Fibroblast of skin of left quadriceps (primary cell): ENCODE data around the gene COQ4.

Experiments used
- DNase-seq, 2 experiments: peaks; one replicate each; pipeline ENCODE4 v3.0.0-alpha.2; 2013; ENCODE audit warnings: low read depth in 2 of 2

Gene COQ4

DNA sequence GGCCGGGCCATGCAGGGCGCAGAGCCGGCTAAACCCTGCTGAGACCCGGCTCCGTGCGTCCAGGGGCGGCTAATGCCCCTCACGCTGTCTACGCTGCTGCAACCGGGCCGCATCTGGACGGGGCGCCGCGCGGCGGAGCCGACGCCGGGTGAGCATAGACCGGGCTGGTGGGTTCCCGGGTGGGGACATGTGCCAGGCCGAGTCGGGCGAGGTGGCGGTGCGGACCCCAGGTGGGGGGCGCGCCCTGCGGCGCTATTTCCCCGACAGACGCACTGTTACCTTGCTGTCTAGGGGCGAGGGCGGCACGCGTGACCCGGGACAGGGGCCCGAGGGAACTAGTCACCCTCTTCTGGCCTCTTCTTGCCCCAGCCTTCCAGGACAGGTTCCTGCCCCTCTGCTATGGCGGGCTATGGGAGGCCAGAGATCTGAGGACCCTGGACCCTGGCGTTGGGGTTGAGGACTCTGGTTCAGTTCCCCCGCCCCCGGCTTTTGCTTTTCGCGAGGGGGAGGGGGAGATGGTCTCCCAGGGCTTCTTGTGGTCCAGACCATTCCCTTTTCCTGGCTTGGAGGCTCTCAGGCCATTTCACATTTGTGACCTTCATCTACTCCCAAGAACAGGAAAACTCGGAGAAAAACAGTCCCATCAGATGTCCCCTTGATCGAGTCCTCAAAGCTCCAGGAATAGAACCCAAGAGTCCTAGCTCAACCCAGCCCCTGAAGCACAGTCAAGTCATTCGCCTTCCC, 18.2 kb downstream of the COQ4 start:
- no peak for DNase-seq

DNA sequence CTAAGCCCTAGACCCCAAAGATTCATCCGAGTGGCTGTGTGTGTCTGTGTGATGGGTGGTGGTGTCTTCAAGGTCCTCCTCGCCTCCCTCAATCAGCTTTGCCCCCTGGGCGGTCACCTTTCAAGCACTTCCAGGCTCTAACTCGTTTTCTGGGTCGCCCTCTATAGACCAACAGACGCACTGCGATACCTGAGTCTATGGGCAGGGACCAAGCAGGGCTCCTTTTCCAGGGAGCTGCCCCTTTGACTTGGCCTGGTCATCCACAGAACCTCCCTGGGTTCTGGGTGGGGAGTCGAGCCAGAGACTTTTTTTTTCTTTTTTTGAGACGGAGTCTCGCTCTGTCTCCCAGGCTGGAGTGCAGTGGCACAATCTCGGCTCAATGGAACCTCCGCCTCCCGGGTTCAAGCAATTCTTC, 18.8 kb downstream of the COQ4 start:
- DNase-seq = no peak

DNA sequence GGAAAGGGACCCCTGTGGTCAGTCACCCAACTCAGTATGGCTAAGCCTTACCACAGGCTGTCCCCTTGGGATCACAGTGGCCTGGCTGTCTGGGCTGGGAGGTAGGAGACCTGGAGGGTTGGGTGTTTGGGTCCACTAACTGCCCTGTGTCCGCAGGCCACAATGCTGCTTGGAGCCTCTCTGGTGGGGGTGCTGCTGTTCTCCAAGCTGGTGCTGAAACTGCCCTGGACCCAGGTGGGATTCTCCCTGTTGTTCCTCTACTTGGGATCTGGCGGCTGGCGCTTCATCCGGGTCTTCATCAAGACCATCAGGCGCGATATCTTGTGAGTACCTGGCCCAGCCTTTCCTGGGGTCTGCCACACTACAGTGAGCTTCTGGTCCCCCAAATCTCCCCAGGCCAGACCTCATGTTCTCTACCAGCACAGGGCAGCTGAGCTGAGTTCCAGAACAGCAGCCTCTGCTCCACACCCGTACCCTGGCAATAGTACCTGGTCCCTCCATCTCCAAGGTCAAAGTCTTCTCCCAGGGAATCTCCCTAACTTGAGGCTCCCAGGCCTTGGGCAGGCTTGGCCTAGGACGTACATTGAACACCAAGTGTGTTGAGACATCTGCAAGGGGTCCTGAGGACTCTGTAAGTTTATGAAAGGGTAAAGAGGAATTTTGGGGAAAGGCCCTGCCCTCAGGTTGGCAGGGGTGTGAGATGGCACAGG, 20.5 kb downstream of the COQ4 start:
- DNase-seq = no peak

DNA sequence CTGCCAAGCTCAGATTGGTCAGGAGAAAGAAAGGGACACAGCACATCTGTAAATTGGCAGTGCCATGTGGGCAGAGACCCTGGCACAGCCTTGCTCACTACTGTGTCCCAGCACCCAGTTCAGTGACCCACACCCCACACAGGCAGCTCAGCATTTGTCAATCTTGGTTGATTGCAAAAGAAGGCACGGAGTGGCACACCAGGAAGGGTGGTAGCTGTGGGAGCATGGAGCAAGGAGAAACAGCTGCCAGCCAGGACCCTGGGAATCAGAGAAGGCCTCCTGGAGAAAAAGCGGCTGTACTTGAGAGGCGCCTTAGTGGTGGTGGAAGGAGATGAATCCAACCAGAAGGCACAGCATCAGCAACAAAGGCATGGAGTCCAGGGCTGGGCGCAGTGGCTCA, 21.2 kb downstream of the COQ4 start:
- no peak for DNase-seq

DNA sequence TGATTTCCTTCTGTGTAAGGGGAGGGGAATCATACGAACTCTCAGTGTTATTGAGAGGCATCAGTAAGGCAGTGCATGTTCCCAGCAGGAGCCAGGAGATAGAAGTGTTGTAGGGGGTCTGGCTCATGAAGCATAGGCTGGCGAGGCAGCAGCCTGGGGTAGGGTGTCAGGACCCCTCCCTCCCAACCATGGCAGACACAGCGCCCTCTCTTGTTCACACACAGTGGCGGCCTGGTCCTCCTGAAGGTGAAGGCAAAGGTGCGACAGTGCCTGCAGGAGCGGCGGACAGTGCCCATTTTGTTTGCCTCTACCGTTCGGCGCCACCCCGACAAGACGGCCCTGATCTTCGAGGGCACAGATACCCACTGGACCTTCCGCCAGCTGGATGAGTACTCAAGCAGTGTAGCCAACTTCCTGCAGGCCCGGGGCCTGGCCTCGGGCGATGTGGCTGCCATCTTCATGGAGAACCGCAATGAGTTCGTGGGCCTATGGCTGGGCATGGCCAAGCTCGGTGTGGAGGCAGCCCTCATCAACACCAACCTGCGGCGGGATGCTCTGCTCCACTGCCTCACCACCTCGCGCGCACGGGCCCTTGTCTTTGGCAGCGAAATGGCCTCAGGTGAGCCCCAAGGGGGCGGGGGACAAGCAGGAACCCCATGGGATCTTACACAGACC, 22.4 kb downstream of the COQ4 start:
- no peak for DNase-seq

DNA sequence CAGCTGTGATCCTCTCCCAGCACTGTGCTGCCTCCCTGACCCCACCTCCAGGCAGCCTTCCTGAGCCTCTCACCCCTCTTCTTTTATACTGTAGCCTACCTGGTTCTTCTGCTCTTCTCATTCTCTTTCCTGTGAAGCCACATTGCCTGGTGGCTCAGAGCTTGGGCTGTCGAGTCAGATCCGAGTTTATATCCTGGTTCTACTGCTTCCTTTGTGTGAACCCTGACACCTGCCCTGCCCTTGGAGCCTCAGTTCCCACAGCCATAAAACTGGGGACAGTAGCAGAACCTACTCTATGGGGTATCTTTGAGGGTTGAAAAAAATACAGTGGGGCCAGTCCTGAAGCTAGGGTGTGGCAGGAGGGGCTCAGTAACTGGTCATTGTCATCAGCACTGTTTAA, 26.5 kb downstream of the COQ4 start:
- no peak for DNase-seq

DNA sequence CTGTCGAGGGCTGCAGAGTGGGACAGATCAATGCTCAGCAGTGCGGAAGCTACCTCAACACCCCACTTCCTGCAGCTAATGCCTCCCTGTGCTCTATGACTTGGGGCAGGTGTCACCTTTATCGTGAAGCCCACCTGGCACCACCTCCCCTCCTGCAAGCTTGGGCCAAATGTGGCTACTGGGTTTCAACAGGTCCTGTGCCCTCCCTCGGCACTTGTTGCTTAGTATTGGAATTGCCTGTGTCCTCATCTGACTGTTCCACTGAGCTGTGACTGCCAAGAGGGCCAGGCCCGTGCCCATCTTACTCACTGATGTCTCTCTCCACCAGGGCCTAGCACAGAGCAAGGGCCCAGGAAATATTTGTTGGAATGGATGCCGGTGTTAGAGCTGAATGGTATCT, 27.1 kb downstream of the COQ4 start:
- DNase-seq = no peak

DNA sequence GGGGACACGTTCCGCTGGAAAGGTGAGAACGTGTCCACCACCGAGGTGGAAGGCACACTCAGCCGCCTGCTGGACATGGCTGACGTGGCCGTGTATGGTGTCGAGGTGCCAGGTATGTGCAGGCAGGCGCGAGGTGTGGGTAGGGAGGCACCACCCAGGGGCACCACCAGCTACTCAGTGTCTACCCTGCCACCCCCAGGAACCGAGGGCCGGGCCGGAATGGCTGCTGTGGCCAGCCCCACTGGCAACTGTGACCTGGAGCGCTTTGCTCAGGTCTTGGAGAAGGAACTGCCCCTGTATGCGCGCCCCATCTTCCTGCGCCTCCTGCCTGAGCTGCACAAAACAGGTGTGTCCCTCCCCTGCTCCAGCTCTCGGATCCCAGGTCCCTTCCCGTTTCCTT, 32.8 kb downstream of the COQ4 start:
- no peak for DNase-seq

DNA sequence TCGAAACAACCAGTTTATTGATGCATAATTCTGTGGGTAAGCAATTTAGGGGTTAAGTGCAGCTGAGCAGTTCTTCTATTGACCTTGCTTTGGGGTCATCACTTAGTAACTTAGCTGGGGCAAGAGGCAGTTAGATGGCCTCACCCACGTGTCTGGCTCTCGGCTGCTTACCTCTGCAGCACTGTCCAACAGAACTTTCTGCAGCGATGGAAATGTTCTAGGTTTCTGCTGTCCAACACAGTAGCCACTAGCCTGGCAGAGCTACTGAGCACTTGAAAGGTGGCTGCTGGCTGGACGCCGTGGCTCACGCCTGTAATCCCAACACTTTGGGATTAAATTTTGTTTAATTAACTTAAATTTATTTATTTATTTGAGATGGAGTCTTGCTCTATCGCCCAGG, 35.5 kb downstream of the COQ4 start:
- no peak for DNase-seq

DNA sequence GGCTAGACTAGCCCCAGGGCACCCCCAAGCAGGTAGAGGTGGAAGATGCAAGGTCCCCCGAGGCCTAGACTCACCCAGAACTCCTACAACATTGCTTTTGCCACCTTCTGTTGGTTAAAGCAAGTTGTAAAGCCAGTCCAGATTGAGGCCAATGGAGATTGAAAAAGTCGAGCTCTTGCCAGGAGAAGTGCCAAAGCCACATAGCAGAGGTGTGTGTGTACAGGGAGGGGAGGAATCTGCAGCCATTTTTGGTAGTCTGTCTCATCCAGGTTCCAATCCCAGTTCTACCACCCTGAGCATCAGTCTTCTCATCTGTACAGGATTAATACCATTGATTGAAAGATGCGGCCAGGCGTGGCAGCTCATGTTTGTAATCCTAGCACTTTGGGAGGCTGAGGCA, 36.2 kb downstream of the COQ4 start:
- no peak for DNase-seq

DNA sequence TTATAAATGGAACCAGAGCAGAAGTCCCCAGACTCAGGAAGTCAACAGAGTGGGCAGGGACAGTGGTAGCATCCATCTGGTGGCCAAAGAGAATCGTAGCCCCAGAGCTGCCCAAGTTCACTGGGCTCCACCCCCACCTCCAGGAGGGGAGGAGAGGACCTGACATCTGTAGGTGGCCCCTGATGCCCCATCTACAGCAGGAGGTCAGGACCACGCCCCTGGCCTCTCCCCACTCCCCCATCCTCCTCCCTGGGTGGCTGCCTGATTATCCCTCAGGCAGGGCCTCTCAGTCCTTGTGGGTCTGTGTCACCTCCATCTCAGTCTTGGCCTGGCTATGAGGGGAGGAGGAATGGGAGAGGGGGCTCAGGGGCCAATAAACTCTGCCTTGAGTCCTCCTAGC, 38.2 kb downstream of the COQ4 start:
- no peak for DNase-seq

DNA sequence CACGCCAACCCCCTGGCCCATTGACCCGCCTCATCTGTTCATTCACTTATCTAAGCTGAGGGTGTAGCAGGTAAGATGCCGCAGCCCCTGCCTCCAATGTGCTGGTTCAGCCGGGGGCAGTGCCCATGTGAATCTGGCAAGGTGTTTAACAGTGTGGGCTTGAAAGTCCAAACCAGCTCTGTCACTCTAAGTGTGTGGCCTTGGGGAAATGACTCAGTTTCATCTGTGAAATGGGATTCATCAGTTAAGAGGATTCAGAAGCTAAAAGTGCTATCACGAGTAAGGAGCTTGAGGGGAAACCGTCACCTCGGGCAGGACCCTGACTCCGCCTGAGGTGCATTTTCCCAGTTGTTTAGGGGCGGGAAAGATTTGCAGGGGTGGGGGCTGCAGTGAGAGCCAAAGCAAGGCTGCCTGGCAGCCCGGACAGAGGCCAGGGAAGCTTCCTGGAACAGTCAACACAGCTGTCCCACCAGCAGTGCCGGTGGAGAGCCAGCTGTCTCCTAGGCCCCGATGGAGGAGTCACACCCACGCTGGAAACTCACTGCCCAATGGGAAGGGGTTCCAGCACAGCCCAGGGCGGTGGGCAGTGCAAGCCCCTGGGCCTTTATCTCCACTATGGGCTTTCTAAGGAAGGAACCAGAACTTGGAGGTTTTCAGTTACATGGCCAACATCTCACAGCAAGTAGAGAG, 38.8 kb downstream of the COQ4 start:
- DNase-seq = no peak

DNA sequence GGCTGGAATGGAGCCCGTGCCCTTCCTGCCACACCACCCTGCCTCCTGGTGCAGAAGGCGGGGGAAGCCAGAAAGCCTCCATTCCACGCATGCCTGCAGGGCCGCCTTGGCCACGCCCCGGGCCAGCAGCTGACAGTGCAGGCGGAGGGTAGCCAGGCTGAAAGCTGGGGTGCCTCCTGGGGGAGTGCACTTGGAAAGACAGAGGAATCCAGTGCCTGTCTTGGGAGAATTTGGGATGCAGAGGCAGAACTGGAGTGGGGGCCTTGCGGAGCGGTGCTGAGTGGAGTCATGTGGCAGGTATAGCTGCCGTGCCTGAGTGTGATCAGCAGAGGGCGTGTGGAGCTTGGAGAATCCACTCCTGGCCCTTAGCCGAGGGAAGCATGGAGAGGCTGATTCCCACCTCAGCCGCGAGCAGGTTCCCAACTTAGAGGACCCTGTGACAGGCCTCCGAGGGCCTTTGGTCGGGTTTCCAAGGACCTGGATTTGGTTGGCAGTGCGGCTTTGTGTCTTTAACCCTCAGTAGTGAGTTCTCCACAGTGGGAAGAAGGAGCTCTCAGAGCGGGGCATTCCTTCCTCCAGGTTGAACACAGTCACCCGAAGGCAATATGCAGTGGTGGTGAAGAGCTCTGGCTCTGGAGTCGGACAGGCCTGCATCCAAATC, 39.5 kb downstream of the COQ4 start:
- DNase-seq = peak; percentile 69 to 70

DNA sequence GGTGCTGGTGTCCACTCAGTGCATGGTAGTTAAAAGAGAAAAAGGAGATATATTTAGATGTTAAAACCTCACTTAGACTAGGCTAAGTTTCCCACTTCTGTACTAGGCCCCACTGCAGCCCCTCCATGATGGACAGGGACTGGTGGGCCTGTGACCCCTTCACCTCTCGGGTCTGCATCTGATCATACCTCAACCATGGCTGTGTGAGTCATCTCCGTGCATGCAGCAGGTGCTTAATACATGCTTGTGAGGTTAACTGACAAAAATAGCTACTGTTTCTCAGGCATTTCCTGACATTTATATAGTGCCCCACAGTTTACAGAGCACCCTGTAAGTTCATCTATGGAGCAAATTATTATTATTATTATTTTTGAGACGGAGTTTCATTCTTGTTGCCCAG, 40.1 kb downstream of the COQ4 start:
- no peak for DNase-seq

DNA sequence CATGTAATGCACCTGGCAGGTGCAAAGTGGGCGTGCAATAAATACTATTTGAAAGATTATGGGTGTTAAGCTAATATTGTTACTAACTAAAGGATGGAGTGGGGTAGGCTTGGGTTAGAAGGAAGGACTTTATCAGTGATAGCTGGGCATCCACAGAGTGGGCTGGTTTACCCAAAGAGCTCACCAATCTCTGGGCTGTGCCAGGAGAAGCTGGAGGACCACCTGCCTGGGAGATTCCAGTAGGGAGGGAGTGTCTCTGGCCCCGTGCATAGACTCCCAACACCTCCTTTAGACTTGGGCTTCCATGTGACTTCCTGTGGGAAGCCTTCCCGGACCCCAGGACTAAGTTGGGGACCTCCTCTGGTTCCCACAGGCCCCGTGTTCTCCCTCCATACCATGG, 42.9 kb downstream of the COQ4 start:
- no peak for DNase-seq

DNA sequence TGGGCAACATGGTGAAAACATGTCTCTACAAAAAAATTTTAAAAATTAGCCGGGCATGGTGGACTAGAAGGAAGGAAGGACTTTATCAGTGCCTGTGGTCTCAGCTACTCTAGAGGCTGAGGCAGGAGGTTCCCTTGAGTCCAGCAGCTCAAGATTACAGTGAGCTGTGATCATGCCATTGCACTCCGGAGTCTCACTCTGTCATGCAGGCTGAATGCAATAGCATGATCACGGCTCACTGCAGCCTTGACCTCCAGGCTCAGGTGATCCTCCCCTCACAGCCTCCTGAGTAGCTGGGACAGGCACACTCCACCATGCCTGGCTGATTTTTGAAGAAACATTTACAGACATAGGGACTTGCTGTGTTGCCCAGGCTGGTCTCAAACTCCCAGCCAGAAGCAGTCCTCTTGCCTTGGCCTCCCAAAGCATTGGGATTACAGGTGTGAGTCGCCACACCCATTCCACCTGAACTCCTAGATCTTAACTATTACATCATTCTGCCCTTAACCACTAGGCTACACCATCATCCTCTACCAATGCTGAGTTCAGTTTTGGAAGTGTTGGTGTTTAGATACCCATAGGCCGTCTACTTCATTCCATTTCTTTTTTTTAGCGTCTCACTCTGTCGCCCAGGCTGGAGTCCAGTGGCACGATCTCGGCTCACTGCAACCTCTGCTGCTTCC, 46.5 kb downstream of the COQ4 start:
- DNase-seq = no peak

DNA sequence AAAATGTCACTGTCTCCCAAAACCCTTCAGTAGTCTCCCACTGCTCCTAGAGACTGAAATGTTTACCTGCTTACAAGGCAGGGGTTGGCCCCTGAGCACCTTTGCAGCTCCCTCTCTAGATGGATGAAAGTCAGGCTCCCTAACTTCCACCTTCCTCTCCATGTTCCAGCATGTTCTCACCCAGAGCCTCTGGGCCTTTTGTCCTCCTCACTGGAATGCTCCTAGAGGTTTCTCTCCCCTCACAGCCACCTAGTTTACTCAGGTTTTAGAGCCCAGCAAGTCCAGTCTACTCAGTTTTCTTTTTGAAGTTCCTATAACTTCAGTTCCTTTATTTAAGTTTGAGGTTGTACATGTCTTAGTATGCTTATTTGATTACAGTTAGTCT, 47.7 kb downstream of the COQ4 start:
- no peak for DNase-seq

DNA sequence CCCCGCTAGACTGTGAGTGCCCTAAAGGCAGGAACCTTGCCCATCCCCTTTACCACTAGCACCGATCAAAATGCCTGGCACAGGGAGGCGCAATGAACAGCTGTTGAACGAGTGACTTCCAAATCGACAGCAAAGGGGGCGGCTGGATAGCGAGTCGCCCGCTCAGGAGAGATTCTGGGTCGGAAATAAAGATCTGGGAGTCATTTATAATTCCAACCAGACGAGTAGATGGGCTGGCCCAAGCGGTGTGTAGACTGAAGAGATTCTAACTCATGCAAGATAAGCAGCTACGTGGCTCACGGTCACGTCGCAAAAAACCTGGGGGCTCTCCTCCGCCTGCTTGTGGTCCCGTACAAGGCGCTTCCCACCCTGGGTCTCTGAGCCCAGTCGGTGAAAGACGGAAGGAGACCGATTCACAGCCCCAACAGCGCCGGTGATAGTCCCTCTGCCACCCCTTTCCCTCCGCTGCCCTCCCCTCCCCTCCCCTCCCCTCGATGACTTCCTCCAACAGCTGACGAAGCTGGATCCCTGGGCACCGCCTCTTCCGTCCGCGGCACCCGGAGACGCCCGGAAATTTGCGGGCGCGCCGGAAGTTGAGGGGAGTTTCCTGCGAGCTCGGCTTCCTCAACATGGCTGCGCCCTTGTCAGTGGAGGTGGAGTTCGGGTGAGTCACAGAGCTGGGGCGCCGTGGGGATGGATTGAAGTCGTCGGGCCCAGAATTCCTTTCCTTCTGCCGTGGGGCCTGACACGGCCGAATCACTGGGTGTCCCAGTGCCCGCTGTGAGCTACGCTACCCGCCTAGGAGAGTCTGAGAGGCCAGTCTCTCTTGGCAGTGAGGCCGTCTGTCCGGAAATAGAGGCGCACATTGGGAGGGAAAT, 48.4 kb downstream of the COQ4 start, which contains the start of gene URM1:
Gene URM1 (plus strand): TSS at position 623 of the 878 bp plus-strand sequence. CDS start 7 bp downstream, at position 630.
- DNase-seq = peak; percentile 91

DNA sequence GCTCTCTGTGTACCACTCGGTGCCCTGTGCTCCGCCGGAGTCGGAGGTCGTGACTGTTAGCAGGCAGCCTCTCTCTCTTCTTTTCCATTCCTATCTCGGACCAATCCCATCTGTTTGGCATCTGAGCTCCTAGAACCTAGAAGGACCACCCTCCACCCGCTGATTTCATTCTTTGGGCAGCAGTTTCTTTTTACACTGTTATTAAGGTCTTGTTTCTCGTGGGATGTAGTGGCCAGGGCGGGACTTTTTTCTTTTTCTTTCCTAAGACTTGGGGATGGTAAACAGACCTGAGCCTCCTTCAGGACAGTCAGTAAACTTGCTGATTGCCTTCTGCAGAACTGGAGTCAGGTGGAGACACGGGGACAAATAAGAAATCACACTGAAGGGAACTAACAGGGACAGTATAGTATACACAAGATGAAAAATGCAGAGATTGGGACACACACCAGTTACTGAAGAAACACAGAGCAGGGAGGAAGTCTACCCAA, 49.0 kb downstream of the COQ4 start:
- no peak for DNase-seq

DNA sequence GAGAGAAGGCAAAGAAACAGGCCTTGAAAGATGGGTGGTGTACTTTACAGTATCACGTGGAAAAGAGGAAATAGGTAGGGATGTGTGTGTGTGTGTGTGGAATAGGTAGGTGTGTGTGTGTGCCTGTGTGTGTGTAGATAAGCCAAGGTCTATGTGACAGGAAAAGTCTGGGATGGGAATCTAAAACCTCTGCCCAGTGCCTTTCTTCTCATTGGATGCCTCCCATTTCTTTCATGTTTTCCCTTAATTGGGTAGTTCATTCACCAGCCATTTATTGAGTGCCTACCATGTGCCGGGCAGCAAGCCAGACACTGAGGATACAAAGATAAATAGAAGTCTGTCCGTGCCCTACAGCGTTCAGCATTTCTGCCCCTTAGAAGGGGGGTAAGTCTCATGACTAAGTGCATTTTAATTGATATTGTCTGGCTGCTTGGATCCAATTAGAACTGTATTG, 49.6 kb downstream of the COQ4 start:
- DNase-seq = no peak
